PC-3 (cell line): Measurements from ENCODE around the gene RPSA.

Experiments
- CTCF ChIP-seq: fragments of 300-600 bp; sonication (generic); conservative IDR thresholded peaks from 2 replicates; pipeline ENCODE4 v1.5.1; 2017; ENCODE audit warnings: antibody characterized with exemption, low read depth, mild to moderate bottlenecking, low read length
- EZH2 ChIP-seq: fragments of 300-600 bp; sonication (generic); IDR thresholded peaks from one replicate; pipeline ENCODE4 v1.6.1; 2017; ENCODE audit warnings: antibody characterized with exemption, mild to moderate bottlenecking, low read length; ENCODE audit not compliant: unreplicated experiment

- TF ChIP-seq EZH2, result no peak
- no peak for TF ChIP-seq CTCF
Observed at GRCh38 chr3:39384665-39385000, 21.9 kb upstream of the RPSA start.
